A549 (cell line): ENCODE data around the gene TPBG.

ENCODE experiments used
- HOXA7 ChIP-seq: fragments of 250-450 bp; sonication (Bioruptor Pico); IDR thresholded peaks from 2 replicates; pipeline ENCODE4 v1.5.0; 2020; ENCODE audit warnings: mild to moderate bottlenecking, moderate library complexity
- KDM1A ChIP-seq: fragments of 200-600 bp; sonication (generic); IDR thresholded peaks from 2 replicates; pipeline ENCODE4 v1.6.1; 2016; ENCODE audit warnings: low read depth, mild to moderate bottlenecking
- POLR2AphosphoS2 ChIP-seq: conservative IDR thresholded peaks from 2 replicates; pipeline ENCODE4 v1.6.1; 2012; ENCODE audit warnings: low read length, improper control_type of control experiment, inconsistent platforms

- TF ChIP-seq KDM1A, result no peak
- no peak for TF ChIP-seq POLR2AphosphoS2
- no peak for TF ChIP-seq HOXA7 (CRISPR knock-in tag)
Observed at GRCh38 chr6:82381278-82381677, 17.7 kb downstream of the TPBG start.
